Hepatocyte (in vitro differentiated cells): ENCODE results near the gene GTF3A. TPM values are rescaled to one million over a fixed set of nuclear protein-coding genes. Genes with fewer than 3 reads are reported as not detected.

ENCODE experiments used
- DNase-seq: peaks from one replicate; pipeline ENCODE4 v3.0.0-alpha.2; 2016; ENCODE audit warnings: low spot score
- H2AFZ ChIP-seq: fragments of 200-600 bp; sonication (generic); 2 replicates; pipeline ENCODE4 v1.6.0; 2016; ENCODE audit warnings: antibody characterized with exemption, mild to moderate bottlenecking
- H3K27ac ChIP-seq: fragments of 200-600 bp; sonication (generic); 2 replicates; pipeline ENCODE4 v1.5.1; 2016; ENCODE audit warnings: mild to moderate bottlenecking
- H3K27me3 ChIP-seq: fragments of 200-600 bp; sonication (generic); 2 replicates; pipeline ENCODE4 v1.6.1; 2016
- H3K36me3 ChIP-seq: fragments of 200-600 bp; sonication (generic); replicated peaks from 2 replicates; pipeline ENCODE4 v1.5.1; 2016; ENCODE audit warnings: low read depth; ENCODE audit not compliant: insufficient read depth
- H3K4me1 ChIP-seq: fragments of 200-600 bp; sonication (generic); 2 replicates; pipeline ENCODE4 v1.5.1; 2016; ENCODE audit warnings: mild to moderate bottlenecking, moderate library complexity; ENCODE audit not compliant: insufficient read depth
- H3K4me2 ChIP-seq: fragments of 200-600 bp; sonication (generic); 2 replicates; pipeline ENCODE4 v1.6.0; 2016
- H3K4me3 ChIP-seq: fragments of 200-600 bp; sonication (generic); 2 replicates; pipeline ENCODE4 v1.5.1; 2016; ENCODE audit warnings: mild to moderate bottlenecking
- H3K79me2 ChIP-seq: fragments of 200-600 bp; sonication (generic); 2 replicates; pipeline ENCODE4 v1.6.0; 2017; ENCODE audit warnings: mild to moderate bottlenecking
- H3K9me2 ChIP-seq: fragments of 200-600 bp; sonication (generic); replicated peaks from 2 replicates; pipeline ENCODE4 v1.6.0; 2017; ENCODE audit warnings: mild to moderate bottlenecking; ENCODE audit not compliant: insufficient read depth
- H3K9me3 ChIP-seq: fragments of 200-600 bp; sonication (generic); 2 replicates; pipeline ENCODE4 v1.5.1; 2016; ENCODE audit warnings: low read depth, mild to moderate bottlenecking
- H4K20me1 ChIP-seq: fragments of 200-600 bp; sonication (generic); 2 replicates; pipeline ENCODE4 v1.6.0; 2016; ENCODE audit warnings: mild to moderate bottlenecking; ENCODE audit not compliant: insufficient read depth, poor library complexity, severe bottlenecking
- CTCF ChIP-seq: fragments of 200-600 bp; sonication (generic); IDR thresholded peaks from 2 replicates; pipeline ENCODE4 v1.5.1; 2016; ENCODE audit warnings: antibody characterized with exemption, mild to moderate bottlenecking; ENCODE audit not compliant: poor library complexity
- EZH2 ChIP-seq: fragments of 200-600 bp; sonication (generic); IDR thresholded peaks from 2 replicates; pipeline ENCODE4 v1.6.1; 2016; ENCODE audit warnings: antibody characterized with exemption, mild to moderate bottlenecking, borderline replicate concordance
- EZH2phosphoT487 ChIP-seq: fragments of 200-600 bp; sonication (generic); IDR thresholded peaks from one replicate; pipeline ENCODE4 v1.6.1; 2018; ENCODE audit warnings: antibody characterized with exemption, mild to moderate bottlenecking, low read depth, moderate library complexity; ENCODE audit not compliant: unreplicated experiment, severe bottlenecking
- WGBS: methylation state at CpG from one replicate; pipeline ENCODE4 v1.1.6; 2016; ENCODE audit warnings: low lambda C conversion rate; ENCODE audit errors: missing lambda C conversion rate; 5-methylcytosine and 5-hydroxymethylcytosine counted together
- polyA plus RNA-seq: library from polyadenylated mRNA; unstranded; fragments of >200 nt; fragmentation: Nextera tagmentation; extraction: Ambion mirVana; gene quantifications from 2 replicates; pipeline ENCODE4 v1.2.1, GENCODE V29; 2016
- total RNA-seq: library from RNA; depleted of rRNA; stranded (reverse); fragments of >200 nt; gene quantifications from 2 replicates; pipeline ENCODE4 v1.2.3, GENCODE V29; 2014

Gene GTF3A
- total and polyA plus RNA-seq, 2 experiments from 2014 or later = 77.1 to 121 TPM

DNA sequence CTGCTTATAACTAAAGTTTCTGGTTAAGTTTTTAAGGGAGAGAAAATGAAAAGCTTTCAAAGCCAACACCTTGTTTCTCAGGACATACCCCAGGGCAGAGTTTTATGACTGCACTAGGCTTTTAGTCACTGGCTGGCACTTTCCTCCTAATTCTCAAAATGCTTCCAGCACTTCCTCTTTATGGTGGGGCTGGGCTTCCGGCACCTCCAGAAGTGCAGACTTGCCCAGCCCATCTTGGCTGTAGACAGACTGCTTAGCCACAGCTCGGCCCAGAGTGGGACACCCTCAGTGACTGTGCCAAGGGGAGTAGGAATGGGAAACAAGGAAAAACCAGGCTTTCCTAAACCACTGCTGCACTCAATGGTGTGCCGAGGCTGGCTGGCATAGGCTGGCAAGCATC lies 23.2 kb upstream of the GTF3A start:
- H3K27me3 ChIP-seq = no peaks in the 10 kb centered on the region
- no peak overlapping the region for H3K27ac ChIP-seq
- no peaks in the 10 kb centered on the region for H4K20me1 ChIP-seq
- peak; percentile 20 for DNase-seq
- H3K4me2 ChIP-seq = no peak overlapping the region
- 58% methylated on average over 3 of the region's 3 CpGs for WGBS
- H3K4me1 ChIP-seq = peaks cover 33% of the 10 kb centered on the region
- TF ChIP-seq CTCF = no peak
- no peak for TF ChIP-seq EZH2
- TF ChIP-seq EZH2phosphoT487 = no peak
- H2AFZ ChIP-seq = no peak overlapping the region
- no peaks in the 10 kb centered on the region for H3K9me3 ChIP-seq
- H3K79me2 ChIP-seq = no peaks in the 10 kb centered on the region
- H3K9me2 ChIP-seq = no peaks in the 10 kb centered on the region
- H3K36me3 ChIP-seq = no peaks in the 10 kb centered on the region
- no peak overlapping the region for H3K4me3 ChIP-seq

DNA sequence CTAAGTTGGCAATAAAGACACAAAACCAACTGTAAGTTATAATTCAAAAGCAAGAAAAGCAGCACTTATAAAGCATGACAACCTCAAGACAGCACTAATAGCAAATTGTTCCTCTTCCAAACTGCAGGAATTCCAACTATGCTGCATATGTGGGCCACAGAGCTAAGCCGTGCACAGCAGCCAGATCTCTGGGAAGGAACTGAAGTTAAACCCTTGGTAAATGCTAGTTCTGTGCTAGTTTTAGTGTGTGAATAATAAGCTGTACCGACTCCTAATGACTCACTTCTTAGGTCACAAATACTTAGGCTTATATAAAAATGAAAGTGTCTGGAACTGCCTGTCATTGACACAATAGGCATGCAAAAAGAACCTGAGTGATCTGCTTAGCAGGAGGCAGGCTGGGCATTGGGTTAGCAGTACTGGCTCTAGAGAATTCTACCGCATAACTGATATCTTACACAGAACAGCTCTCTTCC lies 21.2 kb upstream of the GTF3A start:
- Histone ChIP-seq H3K9me3 (no peaks in the 10 kb centered on the region), H3K4me3 (no peak overlapping the region), H3K27me3 (no peaks in the 10 kb centered on the region), H3K36me3 (no peaks in the 10 kb centered on the region), H3K79me2 (no peaks in the 10 kb centered on the region), H3K27ac (peak overlapping the region; percentile 91), H4K20me1 (no peaks in the 10 kb centered on the region), H3K9me2 (no peaks in the 10 kb centered on the region), H3K4me2 (peak overlapping the region; percentile 63), H2AFZ (no peak overlapping the region), H3K4me1 (peaks cover 33% of the 10 kb centered on the region)
- DNase-seq = peak; percentile 13
- 29% methylated on average over 3 of the region's 3 CpGs for WGBS
- TF ChIP-seq EZH2phosphoT487 (no peak), EZH2 (no peak), CTCF (no peak)

GRCh38 chr13:27403727-27404385 lies 20.6 kb upstream of the GTF3A start:
- no peak overlapping the region for H3K4me3 ChIP-seq
- H3K79me2 ChIP-seq = no peaks in the 10 kb centered on the region
- H3K4me1 ChIP-seq = peaks cover 33% of the 10 kb centered on the region
- H3K4me2 ChIP-seq = peak overlapping the region; percentile 63
- no peaks in the 10 kb centered on the region for H3K9me3 ChIP-seq
- H3K27ac ChIP-seq = peak overlapping the region; percentile 91
- WGBS = 19% methylated on average over 10 of the region's 10 CpGs
- H3K9me2 ChIP-seq = no peaks in the 10 kb centered on the region
- H2AFZ ChIP-seq = peak overlapping the region; percentile 52
- no peaks in the 10 kb centered on the region for H3K36me3 ChIP-seq
- TF ChIP-seq EZH2 = no peak
- TF ChIP-seq CTCF = no peak
- TF ChIP-seq EZH2phosphoT487 = no peak
- peak; percentile 35 for DNase-seq
- H4K20me1 ChIP-seq = no peaks in the 10 kb centered on the region
- H3K27me3 ChIP-seq = no peaks in the 10 kb centered on the region
